HepG2 (cell line): ENCODE results near the gene COMT. TPM values are rescaled to one million over a fixed set of nuclear protein-coding genes. Genes with fewer than 3 reads are reported as not detected.

Experiments
- AGO2 ChIP-seq: fragments of 200-400 bp; formaldehyde crosslinking; optimal IDR thresholded peaks from 2 replicates; pipeline ENCODE3; 2017; ENCODE audit warnings: mild to moderate bottlenecking, low read depth, low read length, moderate library complexity
- BRD4 ChIP-seq: sonication (generic); formaldehyde crosslinking; IDR thresholded peaks from 2 replicates; pipeline ENCODE4 v1.4.0; 2020; ENCODE audit warnings: missing genetic modification reagents
- CCDC6 ChIP-seq: sonication (generic); formaldehyde crosslinking; IDR thresholded peaks from 2 replicates; pipeline ENCODE4 v1.8.1; 2022; ENCODE audit warnings: mild to moderate bottlenecking, missing genetic modification reagents, moderate library complexity
- DNMT1 ChIP-seq: sonication (generic); formaldehyde crosslinking; IDR thresholded peaks from 2 replicates; pipeline ENCODE4 v1.5.1; 2020; ENCODE audit warnings: mild to moderate bottlenecking, missing genetic modification reagents
- GTF3A ChIP-seq: sonication (generic); formaldehyde crosslinking; conservative IDR thresholded peaks from 2 replicates; pipeline ENCODE4 v1.4.0; 2020; ENCODE audit warnings: mild to moderate bottlenecking, missing genetic modification reagents
- HNRNPL ChIP-seq: fragments of 200-400 bp; formaldehyde crosslinking; IDR thresholded peaks from 2 replicates; pipeline ENCODE4 v1.6.1; 2017; ENCODE audit warnings: mild to moderate bottlenecking, low read depth, low read length
- HOXA3 ChIP-seq: sonication (generic); formaldehyde crosslinking; IDR thresholded peaks from 2 replicates; pipeline ENCODE4 v1.5.0; 2020; ENCODE audit warnings: missing genetic modification reagents
- KDM2A ChIP-seq: sonication (generic); formaldehyde crosslinking; IDR thresholded peaks from 2 replicates; pipeline ENCODE4 v1.4.0; 2020; ENCODE audit warnings: low read depth, missing genetic modification reagents, borderline replicate concordance
- MED1 ChIP-seq: sonication (generic); formaldehyde crosslinking; IDR thresholded peaks from 2 replicates; pipeline ENCODE4 v1.4.0; 2020; ENCODE audit warnings: missing genetic modification reagents
- NFKB2 ChIP-seq: sonication (generic); formaldehyde crosslinking; IDR thresholded peaks from 2 replicates; pipeline ENCODE4 v1.4.0; 2020; ENCODE audit warnings: missing genetic modification reagents, borderline replicate concordance
- NFYB ChIP-seq: sonication (generic); formaldehyde crosslinking; IDR thresholded peaks from 2 replicates; pipeline ENCODE4 v1.4.0; 2020; ENCODE audit warnings: missing genetic modification reagents
- REL ChIP-seq: sonication (generic); formaldehyde crosslinking; conservative IDR thresholded peaks from 2 replicates; pipeline ENCODE4 v1.8.0; 2022; ENCODE audit warnings: mild to moderate bottlenecking, missing genetic modification reagents, moderate library complexity
- SALL1 ChIP-seq: sonication (generic); formaldehyde crosslinking; IDR thresholded peaks from 2 replicates; pipeline ENCODE4 v1.8.0; 2022; ENCODE audit warnings: mild to moderate bottlenecking, missing genetic modification reagents
- SP5 ChIP-seq: IDR thresholded peaks from 2 replicates; pipeline ENCODE4 v1.6.1; 2016; ENCODE audit warnings: low read depth, borderline replicate concordance
- STAG1 ChIP-seq: sonication (generic); formaldehyde crosslinking; IDR thresholded peaks from 2 replicates; pipeline ENCODE4 v1.4.0; 2020; ENCODE audit warnings: missing genetic modification reagents
- TAF15 ChIP-seq: fragments of 200-400 bp; formaldehyde crosslinking; IDR thresholded peaks from one replicate; pipeline ENCODE4 v1.6.1; 2018; ENCODE audit warnings: mild to moderate bottlenecking, low read depth, low read length; ENCODE audit not compliant: poor library complexity, severe bottlenecking
- TBX2 ChIP-seq: sonication (generic); formaldehyde crosslinking; IDR thresholded peaks from 2 replicates; pipeline ENCODE4 v1.5.0; 2020; ENCODE audit warnings: missing genetic modification reagents, mild to moderate bottlenecking, borderline replicate concordance
- YEATS2 ChIP-seq: sonication (generic); formaldehyde crosslinking; IDR thresholded peaks from 2 replicates; pipeline ENCODE4 v1.4.0; 2020; ENCODE audit warnings: missing genetic modification reagents, borderline replicate concordance
- ZBTB42 ChIP-seq: sonication (generic); formaldehyde crosslinking; IDR thresholded peaks from 2 replicates; pipeline ENCODE4 v1.5.0; 2020; ENCODE audit warnings: mild to moderate bottlenecking, missing genetic modification reagents
- ZBTB7A ChIP-seq: sonication (generic); formaldehyde crosslinking; IDR thresholded peaks from 2 replicates; pipeline ENCODE4 v1.8.0; 2022; ENCODE audit warnings: mild to moderate bottlenecking, missing genetic modification reagents
- ZBTB7B ChIP-seq: sonication (generic); formaldehyde crosslinking; IDR thresholded peaks from 2 replicates; pipeline ENCODE4 v1.4.0; 2020; ENCODE audit warnings: missing genetic modification reagents
- ZNF34 ChIP-seq: sonication (generic); formaldehyde crosslinking; IDR thresholded peaks from 2 replicates; pipeline ENCODE4 v1.4.0; 2020; ENCODE audit warnings: mild to moderate bottlenecking, missing genetic modification reagents, borderline replicate concordance
- ZNF451 ChIP-seq: sonication (generic); formaldehyde crosslinking; IDR thresholded peaks from 2 replicates; pipeline ENCODE4 v1.5.0; 2020; ENCODE audit warnings: mild to moderate bottlenecking, missing genetic modification reagents
- ZNF556 ChIP-seq: sonication (generic); formaldehyde crosslinking; IDR thresholded peaks from 2 replicates; pipeline ENCODE4 v1.4.0; 2020; ENCODE audit warnings: mild to moderate bottlenecking, missing genetic modification reagents, borderline replicate concordance
- ZNF749 ChIP-seq: sonication (generic); formaldehyde crosslinking; IDR thresholded peaks from 2 replicates; pipeline ENCODE4 v1.8.0; 2022; ENCODE audit warnings: mild to moderate bottlenecking, missing genetic modification reagents, moderate library complexity, borderline replicate concordance
- ZNF841 ChIP-seq: sonication (generic); formaldehyde crosslinking; IDR thresholded peaks from 2 replicates; pipeline ENCODE4 v1.8.1; 2023; ENCODE audit warnings: missing genetic modification reagents, borderline replicate concordance
- ZNF883 ChIP-seq: sonication (generic); formaldehyde crosslinking; IDR thresholded peaks from 2 replicates; pipeline ENCODE4 v1.5.1; 2020; ENCODE audit warnings: mild to moderate bottlenecking, missing genetic modification reagents; ENCODE audit errors: not compliant biosample characterization
- ZSCAN25 ChIP-seq: sonication (generic); formaldehyde crosslinking; IDR thresholded peaks from 2 replicates; pipeline ENCODE4 v1.8.0; 2022; ENCODE audit warnings: mild to moderate bottlenecking, missing genetic modification reagents
- polyA plus RNA-seq, 8 experiments: library from polyadenylated mRNA; depleted of rRNA in 3 of 8; stranded (reverse) in 7 of 8; unstranded in 1 of 8; fragments of >200 nt; fragmentation: Illumina TruSeq in 4 of 8; extraction: Trizol in 4 of 8; gene quantifications; 2 replicates each; pipeline versions ENCODE4 v1.2.1 to v1.2.3, GENCODE V29; 2011 to 2016; ENCODE audit warnings: low read depth in 4 of 8, missing spikeins in 1 of 8, mixed read lengths in 1 of 8; ENCODE audit not compliant: insufficient read depth in 1 of 8
- total RNA-seq, 5 experiments: library from RNA; depleted of rRNA; stranded (reverse); fragments of >200 nt; fragmentation: Illumina TruSeq; extraction: Trizol; gene quantifications; 2 replicates each; pipeline ENCODE4 v1.2.3, GENCODE V29; 2016; ENCODE audit warnings: low read depth in 1 of 5
- TF ChIP-seq, protein P1 (sequence below): sonication (generic); formaldehyde crosslinking; IDR thresholded peaks from 2 replicates; pipeline ENCODE4 v1.8.0; 2023; ENCODE audit warnings: mild to moderate bottlenecking, missing genetic modification reagents
- TF ChIP-seq, protein P2 (sequence below): sonication (generic); formaldehyde crosslinking; IDR thresholded peaks from 2 replicates; pipeline ENCODE4 v1.4.0; 2020; ENCODE audit warnings: mild to moderate bottlenecking, missing genetic modification reagents
- TF ChIP-seq, protein P3 (sequence below): sonication (generic); formaldehyde crosslinking; IDR thresholded peaks from 2 replicates; pipeline ENCODE4 v1.5.0; 2020; ENCODE audit warnings: mild to moderate bottlenecking, missing genetic modification reagents, moderate library complexity

Gene COMT
- total and polyA plus RNA-seq, 2 of the 13 experiments (the other 11 are each of a cell fraction or from before 2014, with no cell fraction given): 156 to 162 TPM

DNA sequence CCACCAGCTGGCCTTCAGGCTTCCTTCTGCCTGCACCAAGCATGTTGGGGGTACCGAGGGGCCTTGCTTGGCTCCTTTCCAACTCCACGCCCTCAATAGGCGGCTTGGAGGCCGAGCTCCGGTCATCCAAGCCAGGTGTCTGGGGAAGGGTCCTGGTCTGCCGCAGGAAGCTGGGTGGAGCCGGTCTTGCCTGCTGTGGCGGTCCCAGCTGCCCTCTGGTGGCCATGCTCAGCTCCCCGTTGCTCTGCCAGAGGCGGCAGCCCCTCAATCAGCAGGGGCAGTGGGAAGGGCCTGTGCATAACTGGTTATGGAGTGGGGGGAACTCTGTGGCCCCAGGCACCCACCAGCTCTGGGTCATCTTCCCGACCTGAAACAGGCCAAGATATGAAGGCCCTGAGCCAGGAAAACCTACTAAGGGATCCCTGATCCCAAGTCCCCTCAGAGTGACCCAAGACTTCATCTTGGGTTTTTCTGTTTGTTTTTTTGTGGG, 71.9 kb downstream of the COMT start (continued):
- TF ChIP-seq GTF3A (CRISPR knock-in tag): no peak
- TF ChIP-seq YEATS2 (CRISPR knock-in tag): no peak
- TF ChIP-seq DNMT1 (CRISPR knock-in tag): peak; percentile 49; the same call in 1 of the 2 replicates
- TF ChIP-seq NFYB (CRISPR knock-in tag): no peak
- TF ChIP-seq KDM2A: 0 out of 2 replicates have a peak, but pooled peaks have one; percentile 40
- TF ChIP-seq ZNF841 (CRISPR knock-in tag): no peak
- peak; percentile 93 for TF ChIP-seq ZBTB7B (CRISPR knock-in tag)
- no peak for TF ChIP-seq ZBTB42 (CRISPR knock-in tag)
- TF ChIP-seq REL: no peak
- TF ChIP-seq HOXA3 (CRISPR knock-in tag): peak; percentile 38; the same call in 1 of the 2 replicates
- TF ChIP-seq, protein P1, sequence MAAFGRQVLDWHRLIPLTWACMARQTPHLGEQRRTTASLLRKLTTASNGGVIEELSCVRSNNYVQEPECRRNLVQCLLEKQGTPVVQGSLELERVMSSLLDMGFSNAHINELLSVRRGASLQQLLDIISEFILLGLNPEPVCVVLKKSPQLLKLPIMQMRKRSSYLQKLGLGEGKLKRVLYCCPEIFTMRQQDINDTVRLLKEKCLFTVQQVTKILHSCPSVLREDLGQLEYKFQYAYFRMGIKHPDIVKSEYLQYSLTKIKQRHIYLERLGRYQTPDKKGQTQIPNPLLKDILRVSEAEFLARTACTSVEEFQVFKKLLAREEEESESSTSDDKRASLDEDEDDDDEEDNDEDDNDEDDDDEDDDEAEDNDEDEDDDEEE (CRISPR knock-in tag): no peak
- no peak for TF ChIP-seq ZNF556 (CRISPR knock-in tag)
- TF ChIP-seq TAF15: no peak
- TF ChIP-seq, protein P2, sequence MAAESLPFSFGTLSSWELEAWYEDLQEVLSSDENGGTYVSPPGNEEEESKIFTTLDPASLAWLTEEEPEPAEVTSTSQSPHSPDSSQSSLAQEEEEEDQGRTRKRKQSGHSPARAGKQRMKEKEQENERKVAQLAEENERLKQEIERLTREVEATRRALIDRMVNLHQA (CRISPR knock-in tag): no peak
- TF ChIP-seq HNRNPL: 0 out of 2 replicates have a peak, but pooled peaks have one; percentile 58
- TF ChIP-seq ZNF34 (CRISPR knock-in tag): no peak
- no peak for TF ChIP-seq ZSCAN25
- peak; percentile 77 for TF ChIP-seq STAG1 (CRISPR knock-in tag)
- TF ChIP-seq ZNF451 (CRISPR knock-in tag): no peak
- TF ChIP-seq TBX2 (CRISPR knock-in tag): no peak
- no peak for TF ChIP-seq ZNF749 (CRISPR knock-in tag)
- TF ChIP-seq ZNF883 (CRISPR knock-in tag): peak; percentile 63
- TF ChIP-seq SP5 (CRISPR knock-in tag): peak; percentile 25; the same call in 1 of the 2 replicates
- no peak for TF ChIP-seq BRD4
- no peak for TF ChIP-seq NFKB2 (CRISPR knock-in tag)
- no peak for TF ChIP-seq CCDC6 (CRISPR knock-in tag)
- TF ChIP-seq MED1: 0 out of 2 replicates have a peak, but pooled peaks have one; percentile 25
- TF ChIP-seq AGO2: peak; percentile 45
- peak; percentile 90 for TF ChIP-seq ZBTB7A
- TF ChIP-seq, protein P3, sequence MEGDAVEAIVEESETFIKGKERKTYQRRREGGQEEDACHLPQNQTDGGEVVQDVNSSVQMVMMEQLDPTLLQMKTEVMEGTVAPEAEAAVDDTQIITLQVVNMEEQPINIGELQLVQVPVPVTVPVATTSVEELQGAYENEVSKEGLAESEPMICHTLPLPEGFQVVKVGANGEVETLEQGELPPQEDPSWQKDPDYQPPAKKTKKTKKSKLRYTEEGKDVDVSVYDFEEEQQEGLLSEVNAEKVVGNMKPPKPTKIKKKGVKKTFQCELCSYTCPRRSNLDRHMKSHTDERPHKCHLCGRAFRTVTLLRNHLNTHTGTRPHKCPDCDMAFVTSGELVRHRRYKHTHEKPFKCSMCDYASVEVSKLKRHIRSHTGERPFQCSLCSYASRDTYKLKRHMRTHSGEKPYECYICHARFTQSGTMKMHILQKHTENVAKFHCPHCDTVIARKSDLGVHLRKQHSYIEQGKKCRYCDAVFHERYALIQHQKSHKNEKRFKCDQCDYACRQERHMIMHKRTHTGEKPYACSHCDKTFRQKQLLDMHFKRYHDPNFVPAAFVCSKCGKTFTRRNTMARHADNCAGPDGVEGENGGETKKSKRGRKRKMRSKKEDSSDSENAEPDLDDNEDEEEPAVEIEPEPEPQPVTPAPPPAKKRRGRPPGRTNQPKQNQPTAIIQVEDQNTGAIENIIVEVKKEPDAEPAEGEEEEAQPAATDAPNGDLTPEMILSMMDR (CRISPR knock-in tag): peak; percentile 92
- TF ChIP-seq SALL1 (CRISPR knock-in tag): peak; percentile 28; the same call in 1 of the 2 replicates
